DMS114 treated with DMSO at 0.1 percent for 48 hours (cell line): ENCODE measurements around the gene DPP9.
A peak's percentile ranks its signal among the peaks of the same experiment; 100 is the strongest.

Experiments
- DNase-seq: peaks from one replicate; lab custom pipeline; 2025; ENCODE audit not compliant: unreplicated experiment; lab: John Stamatoyannopoulos, UW

Gene DPP9

DNA sequence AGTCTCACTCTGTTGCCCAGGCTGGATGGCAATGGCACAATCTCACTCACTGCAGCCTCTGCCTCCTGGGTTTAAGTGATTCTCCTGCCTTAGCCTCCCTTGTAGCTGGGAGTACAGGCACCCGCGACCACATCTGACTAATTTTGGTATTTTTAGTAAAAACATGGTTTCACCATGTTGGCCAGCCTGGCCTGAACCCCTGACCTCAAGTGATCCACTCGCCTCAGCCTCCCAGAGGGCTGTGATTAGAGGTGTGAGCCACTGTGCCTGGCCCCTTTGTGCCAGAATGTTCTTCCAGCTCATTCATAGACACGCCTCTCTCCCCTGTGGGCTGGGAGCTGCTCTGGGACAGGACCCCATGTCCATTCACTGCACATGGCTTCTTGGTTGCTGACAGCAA is 62.6 kb downstream of the DPP9 start:
- no peak for DNase-seq

DNA sequence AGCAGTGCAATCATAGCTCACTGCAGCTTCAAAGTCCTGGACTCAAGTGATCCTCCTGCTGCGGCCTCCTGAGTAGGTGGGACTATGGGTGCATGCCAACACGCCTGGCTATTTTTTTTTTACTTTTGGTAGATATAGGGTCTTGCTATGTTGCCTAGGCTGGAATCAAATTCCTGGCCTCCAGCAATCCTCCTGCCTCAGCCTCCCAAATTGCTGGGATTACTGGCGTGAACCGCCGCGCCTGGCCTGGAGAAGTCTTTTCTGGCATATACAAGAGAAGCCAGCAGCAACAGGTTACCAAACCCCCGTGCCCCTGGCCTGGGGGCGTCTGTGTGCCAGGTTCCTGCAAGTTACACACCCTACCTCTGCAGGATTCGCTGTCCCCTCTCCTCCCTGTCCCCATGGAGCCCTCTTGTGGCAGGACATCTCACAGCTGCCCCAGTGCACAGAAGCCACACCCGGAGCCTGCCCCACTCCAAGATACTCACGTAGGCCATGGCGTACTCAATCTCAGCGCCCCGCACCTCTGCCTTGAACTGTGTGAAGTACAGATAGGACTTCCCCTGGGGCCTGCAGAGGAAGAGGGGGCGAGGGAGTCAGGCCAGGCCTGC is 63.4 kb downstream of the DPP9 start:
- DNase-seq = no peak

DNA sequence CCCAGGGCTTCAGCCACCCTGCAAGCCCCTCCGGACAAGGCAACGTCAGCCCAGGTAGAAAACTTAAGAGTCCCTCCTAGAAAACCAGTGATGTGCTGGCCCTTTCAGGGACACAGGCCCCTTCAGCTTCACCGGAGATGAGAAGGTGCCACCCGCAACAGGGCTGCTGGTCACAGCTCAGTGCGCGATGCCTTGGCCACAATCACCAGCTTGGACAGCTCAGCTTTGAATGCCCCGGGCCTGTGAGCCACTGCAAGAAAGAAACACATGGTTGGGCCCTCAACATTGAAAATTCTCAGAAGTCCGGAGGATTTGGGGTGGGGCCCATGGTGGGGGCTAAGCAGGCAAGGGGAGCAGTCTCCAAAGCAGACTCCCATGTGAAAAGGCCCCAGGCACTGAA is 65.8 kb downstream of the DPP9 start:
- DNase-seq = no peak

DNA sequence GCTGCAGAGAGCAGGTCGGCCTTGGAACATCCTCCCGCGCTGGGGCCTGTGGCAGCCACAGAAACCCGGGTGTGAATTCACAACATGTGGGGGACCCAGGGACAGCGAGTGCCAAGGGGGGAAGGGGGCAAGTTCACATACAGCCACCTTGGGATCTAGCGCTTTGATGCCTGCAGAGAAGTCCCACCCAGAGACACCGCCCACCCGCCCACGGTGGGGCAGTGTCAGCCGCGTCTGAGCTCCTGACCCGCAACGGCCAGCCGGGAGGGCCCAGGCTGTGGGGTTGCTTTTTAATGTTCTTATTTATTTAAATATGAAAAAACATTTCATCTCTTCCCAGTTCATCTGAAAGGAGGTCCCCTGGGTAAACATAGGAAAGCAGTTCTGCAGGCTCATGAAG is 66.4 kb downstream of the DPP9 start:
- DNase-seq = no peak

DNA sequence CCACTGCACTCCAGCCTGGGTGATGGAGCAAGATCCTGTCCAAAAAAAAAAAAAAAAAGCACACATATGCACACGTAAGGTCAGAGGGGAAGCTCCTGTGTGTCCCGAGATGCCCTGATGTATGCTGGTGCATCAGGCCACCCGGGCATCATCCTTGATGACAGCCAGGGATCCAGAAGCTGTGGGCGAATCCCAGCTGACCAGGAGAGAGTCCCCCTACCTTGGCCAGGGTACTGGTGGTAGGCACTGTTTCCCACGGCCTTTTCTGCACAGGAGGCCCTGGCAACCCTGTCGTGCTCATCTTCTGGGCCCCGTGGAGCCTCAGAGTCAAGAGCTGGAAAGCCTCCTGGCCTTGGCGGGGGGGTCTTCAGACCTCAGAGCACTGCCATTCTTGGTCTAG is 67.5 kb downstream of the DPP9 start:
- no peak for DNase-seq

DNA sequence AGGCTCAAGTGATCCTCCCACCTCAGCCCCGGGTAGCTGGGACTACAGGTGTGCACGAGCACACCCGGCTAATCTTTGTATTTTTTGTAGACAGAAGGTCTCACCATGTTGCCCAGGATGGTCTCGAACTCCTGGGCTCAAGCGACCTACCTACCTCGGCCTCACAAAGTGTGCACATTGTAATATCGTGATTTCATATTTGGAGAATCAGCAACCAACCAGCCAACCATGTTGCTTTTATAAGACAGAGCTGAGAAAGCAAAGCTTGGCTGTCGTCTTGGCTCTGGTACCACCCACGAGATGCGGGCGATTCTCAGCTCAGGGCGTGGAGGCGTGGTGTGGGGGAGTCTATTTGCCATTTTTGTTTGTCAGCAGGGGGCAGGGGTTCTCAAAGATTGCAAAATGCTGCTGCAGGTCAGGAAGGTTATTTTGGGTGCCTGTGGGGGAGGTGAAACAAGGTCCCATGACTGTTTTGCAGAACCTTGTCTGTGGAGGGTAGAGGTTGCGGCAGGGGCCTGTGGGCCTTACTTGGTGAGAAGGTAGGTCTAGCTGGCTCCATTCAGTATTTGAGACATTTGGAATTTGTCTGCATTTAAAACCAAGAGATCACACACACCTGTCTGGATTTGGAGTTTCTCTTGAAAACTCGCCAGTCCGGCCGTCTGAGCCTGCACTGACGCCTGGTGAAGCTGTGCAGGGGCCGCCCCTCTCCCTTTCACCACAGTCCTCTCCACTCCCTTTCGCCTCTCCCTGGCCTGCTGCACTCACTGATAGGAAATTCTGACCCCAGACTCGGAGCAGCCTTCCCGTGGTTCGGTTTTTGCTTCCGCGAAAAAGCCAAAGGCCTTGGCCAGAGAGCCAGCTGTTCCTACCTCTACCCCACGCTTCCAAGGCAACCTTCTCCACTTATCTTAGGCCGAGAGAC is 68.9 kb downstream of the DPP9 start:
- DNase-seq = no peak

DNA sequence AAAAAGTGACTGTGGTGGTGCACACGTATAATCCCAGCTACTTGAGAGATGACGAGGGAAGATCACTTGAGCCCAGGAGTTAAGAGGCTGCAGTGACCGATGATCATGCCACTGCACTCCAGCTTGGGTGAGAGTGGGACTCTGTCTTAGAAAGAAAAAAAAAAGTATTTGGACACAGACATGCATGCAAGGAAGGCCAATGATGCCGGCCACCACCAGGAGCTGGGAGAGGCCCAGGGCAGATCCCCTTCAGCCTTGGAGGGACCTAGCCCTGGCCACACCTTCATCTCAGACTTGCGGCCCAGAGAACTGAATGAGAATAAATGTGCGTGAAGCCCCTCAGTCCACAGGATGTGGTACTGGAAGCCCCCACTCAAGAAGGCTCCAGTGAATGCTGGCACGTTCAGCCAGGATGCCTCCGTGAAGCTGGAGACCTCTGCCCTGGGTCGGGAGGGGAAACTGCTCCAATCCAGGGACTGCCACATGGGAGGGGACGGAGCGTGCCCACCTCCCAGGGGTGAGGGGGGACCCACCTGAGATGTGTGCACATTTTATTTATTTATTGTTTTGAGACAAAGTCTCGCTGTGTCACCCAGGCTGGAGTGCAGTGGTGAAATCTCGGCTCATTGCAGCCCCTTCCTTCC is 69.7 kb downstream of the DPP9 start:
- DNase-seq = no peak

DNA sequence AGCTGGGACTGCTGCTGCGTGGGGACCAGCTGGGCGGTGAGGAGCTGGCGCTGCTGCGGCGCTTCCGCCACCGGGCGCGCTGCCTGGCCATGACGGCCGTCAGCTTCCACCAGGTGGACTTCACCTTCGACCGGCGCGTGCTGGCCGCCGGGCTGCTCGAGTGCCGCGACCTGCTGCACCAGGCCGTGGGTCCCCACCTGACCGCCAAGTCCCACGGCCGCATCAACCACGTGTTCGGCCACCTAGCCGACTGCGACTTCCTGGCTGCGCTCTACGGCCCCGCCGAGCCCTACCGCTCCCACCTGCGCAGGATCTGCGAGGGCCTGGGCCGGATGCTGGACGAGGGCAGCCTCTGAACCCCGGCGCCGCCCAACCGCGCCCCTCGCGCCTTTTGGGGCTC is 71.6 kb downstream of the DPP9 start:
- no peak for DNase-seq

DNA sequence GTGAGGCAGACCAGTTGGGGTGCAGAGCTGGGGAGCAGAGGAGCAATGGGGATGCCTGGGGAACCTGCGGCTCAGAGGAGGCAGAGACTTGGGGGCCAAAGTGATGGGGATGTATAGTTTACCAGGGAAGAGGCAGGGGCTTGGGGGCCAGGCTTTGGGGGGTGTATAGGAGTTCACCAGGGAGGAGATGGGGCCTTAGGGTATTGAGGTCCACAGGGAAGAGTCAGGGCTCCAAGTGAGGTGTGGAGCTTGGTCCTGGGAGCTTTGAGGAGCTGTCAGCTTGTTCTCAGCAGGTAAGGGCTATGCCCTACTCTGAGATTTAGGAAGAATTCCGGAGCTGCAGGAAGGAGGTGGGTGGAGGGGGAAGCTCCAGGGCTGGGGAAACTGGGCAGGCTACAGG is 73.5 kb downstream of the DPP9 start:
- DNase-seq = no peak

DNA sequence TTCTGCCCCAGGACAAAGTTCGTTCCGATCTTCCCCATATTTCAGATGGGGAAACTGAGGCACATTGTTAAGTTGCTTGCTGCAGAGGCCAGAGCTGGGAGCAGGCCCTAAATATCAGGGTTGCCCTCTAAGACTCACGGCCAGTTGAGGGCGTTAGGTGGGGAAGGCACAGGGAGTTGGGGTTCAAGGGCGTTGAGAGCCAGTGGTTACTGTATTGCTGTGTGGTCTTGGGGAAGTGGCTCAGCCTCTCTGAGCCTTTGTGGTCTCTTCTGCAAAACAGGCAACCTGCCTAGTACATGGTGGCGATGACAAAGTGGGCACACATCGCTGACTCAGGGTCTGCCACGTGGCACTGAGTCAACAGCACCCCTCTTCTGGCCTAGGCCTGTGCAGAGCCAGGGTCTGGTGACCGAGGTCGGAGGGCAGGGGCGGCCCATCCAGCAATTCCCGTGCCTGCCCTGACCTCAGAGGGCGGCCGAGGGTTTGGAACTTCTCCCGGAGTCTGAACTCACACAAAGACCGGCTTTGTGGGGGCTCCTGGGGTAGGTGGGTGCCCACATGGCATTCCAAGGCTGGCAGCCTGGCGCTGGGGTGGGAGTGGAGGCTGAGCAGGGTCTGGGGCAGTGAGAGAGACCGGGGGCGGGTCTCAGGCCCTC is 74.1 kb downstream of the DPP9 start:
- DNase-seq = no peak

DNA sequence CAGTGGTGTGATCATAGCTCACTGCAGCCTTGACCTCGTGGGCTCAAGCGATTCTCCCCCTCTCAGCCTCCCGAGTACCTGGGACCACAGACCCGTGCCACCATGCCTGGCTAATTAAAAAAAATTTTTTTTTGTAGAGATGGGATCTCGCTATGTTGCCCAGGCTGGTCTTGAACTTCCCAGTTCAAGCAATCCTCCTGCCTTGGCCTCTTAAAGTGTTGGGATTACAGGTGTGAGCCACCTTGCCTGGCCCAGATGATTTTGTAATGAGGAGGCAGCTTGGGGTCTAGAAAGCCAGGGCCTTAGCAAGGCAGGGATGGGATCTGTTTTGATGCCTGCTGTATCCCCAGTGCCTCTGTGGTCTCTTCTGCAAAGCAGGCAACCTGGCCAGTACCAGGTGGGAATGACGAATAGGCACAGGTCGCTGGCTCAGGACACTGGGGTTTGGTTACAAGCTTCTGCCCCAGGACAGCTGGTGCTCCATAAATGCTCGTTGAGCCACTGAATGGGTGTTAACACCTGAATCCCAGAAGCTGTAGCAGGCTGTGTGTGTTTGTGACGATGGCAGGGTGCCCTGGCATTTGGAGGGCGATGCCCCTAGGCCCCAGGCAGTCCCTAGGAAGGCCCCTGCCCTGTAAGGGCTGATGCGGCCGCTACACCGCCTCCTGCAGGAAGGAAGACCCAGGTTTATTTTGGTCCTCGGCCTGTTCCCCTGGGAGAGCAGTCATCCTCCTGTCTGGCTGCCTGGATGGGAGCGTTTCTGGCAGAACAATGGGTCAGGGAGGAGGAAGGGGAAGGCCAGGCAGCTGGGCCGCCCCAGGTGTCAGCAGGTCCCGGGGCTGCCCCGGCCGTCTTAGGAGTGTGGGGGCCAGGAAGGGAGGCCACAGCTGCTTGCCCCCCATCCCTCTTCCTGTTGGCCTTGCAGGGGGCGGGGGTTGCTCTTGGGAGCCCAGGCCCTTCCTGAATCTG is 75.7 kb downstream of the DPP9 start:
- no peak for DNase-seq

DNA sequence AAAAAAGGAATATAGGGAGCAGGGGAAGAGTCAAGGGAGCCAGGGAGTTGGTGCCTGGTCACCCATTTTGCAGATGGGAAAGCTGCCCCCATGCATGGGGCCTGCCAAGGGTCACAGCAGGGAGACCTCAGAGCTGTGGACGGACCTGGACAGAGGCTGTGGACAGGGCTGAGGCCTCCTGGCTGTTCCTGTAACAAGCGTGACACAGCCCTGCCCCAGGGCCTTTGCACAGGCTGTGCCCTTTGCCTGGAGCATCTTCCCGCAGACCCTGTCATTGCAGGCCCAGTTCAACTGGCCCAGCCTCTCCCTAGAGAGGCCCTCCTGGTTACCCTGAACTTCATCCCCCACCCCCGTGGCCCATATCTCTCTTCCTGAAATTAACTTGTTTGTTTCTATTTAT is 77.9 kb downstream of the DPP9 start:
- no peak for DNase-seq

DNA sequence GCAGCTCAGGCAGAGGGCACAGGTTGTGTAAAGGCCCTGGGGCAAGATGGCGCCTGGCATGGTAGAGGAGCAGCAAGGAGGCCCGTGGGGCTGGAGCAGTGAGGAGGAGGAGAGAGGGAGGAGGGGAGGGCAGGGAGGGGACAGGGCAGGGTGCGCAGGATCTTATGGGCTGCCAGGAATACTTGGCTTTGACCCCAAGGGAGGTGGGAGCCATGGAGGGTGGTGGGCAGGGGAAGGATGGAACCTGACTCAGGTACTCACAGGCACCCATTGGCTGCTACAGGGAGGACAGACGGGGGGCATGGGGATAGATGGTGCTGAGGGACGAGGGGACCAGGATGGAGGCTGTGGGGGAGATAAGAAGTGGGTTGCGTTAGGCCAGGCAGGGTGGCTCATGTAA is 81.0 kb downstream of the DPP9 start:
- DNase-seq = no peak

DNA sequence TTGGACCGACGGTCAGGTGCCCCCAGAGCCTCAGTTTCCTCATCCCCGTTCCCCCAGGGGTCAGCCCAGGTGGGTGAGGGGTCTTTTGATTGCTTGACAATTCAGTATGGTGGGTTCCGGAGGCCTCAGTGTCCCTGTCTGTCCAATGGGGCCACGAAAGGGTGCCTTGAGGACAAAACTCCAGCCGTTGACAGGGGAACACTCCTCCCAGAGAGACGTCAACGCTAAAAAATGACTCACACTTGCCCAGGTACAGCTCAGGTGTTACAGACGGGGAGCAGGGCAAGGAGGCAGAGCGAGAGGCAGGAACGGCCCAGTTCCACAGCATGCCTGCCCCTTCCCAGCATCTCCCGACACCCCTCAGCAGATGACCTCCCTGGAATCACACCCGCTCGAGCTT is 82.5 kb downstream of the DPP9 start:
- DNase-seq = no peak

DNA sequence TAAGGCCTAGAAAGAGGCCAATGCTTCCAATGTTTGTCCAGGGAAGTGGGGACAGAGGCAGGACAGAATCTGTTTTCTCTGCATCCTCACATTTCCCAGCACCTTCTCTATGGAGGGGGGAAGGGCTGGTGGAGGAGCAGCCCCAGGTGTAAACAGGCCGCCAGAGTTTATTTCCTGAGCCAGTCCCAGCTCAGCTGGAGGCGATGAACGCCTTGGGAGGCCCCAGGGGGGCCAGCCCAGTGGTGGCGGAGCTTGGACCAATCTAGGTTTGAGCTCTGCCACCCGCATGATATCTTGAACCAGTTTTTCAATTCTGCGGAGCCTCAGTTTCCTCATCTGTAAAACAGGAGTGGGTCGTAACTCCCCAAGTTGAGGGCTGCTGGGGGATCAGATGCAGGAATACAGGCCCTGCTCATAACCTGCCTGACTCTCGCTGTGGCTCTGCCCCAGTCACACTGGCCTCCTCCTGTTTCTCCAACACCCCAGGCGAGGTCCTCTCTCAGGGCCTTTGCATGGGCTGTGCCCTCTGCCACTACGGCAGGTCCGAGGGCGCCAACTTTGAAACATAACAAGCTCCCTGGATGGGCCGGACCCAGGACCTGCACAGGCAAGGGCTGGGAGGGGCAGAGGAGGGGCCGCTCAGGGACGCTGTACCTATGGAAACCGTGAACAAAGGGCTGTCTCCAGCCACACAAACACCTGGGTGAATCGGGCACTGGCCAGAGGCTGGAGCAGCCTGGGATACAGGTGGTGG is 83.2 kb downstream of the DPP9 start:
- no peak for DNase-seq

DNA sequence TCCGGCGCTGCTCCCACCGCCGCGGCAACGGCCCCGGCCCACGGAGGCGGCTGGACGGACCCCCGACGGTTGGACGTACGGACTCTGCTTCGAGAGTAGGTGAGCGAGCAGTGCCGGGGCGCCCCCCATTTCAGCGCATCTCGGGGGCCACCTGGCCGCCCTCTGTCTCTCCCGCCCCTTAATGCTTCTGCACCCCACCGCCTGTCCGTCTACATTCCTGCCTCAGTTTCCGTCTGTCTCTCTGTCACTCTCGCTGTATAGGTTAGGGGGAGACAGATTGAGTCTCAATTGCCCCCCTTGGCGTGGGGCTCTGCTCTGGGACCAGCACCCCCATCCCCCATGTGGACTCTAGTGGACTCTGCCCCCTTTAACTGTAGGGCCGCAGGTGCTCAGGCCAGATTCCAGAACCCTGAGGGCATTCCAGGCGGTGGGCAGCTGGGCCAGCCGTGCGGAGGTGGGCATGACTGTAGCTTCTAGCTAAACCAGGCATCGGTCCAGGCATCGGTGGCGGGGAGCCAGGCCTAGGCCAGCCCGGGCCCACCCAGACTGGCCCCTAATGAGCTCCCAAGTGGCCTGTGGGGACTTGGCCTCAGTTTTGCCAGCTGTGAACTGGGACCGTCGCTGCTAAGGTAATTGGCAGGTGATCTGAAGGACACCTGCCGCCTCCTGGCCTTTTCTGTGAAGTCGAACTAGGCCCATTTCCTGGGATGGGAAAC is 84.0 kb downstream of the DPP9 start:
- DNase-seq = no peak

DNA sequence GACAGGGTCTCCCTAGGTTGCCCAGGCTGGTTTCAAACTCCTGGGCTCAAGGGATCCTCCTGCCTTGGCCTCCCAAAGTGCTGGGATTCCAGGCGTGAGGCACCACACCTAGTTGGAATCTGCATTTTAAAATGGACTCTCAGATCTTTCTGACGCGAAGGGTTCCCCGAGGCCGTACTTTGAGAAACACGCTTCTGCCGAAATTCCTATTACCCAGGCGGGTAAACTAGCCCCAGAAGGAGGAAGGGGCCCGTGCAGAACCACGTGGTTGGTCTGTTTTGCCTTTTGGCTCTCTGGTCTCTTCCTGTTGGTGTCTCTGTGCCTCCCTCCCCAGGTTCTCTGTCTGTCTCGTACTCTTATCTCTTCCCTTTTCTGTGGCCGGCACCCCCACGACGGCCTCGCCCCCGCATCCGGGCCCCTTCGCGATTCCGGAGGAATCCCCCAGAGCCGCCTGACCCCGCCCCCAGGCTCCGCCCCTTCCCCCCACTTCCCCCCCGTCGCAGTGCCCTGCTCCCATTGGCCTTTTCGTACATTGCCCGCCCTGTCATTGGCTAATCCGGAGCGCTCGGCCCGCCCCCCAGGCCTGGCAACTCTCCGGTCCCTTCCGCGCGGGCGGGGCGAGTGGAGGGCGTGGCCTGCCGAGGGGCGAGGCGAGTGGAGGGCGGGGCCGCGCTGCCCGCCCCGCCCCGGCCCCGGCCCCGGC is 84.7 kb downstream of the DPP9 start, which contains the start of gene TNFAIP8L1:
Gene TNFAIP8L1, plus strand, starts transcription at position 689 of the 703 bp plus-strand sequence. CDS start 12,354 bp downstream, outside the sequence.
- peak; percentile 75 for DNase-seq

DNA sequence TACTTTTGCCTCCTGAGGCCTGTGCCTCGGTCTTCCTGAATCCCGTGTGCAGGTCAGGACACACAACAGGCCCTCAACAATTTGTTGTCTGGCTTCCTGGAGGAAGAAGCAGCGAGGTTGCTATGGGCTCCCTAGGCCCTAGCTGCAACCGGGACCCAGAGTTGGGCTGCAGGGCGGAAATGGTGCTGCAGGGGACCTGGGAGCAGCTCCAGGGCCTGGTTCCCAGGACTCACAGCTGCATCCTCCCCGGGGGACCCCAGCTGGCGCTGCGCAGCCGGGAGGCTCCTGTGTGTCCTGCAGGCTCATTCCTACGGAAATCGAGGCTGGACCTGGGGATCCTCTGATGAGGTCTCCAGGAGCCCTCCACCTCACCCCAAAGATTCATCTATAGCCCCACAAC is 85.3 kb downstream of the DPP9 start:
- no peak for DNase-seq
